Stimulated activated CD4-positive, alpha-beta T cell treated with anti-CD3 and anti-CD28 coated beads, Interleukin-4, amount 100 ng/mL, for 4 hours (primary cell): Measurements from ENCODE around the gene SVIL.
"Not testable (repeated sequence)": the region's sequence is repeated elsewhere in the genome, so short reads cannot be mapped to it uniquely, and the experiment has no call there.

Experiments used
- DNase-seq, 2 experiments: peaks; one replicate each; pipeline ENCODE4 v3.0.0-alpha.2; 2020

SVIL gene

DNA sequence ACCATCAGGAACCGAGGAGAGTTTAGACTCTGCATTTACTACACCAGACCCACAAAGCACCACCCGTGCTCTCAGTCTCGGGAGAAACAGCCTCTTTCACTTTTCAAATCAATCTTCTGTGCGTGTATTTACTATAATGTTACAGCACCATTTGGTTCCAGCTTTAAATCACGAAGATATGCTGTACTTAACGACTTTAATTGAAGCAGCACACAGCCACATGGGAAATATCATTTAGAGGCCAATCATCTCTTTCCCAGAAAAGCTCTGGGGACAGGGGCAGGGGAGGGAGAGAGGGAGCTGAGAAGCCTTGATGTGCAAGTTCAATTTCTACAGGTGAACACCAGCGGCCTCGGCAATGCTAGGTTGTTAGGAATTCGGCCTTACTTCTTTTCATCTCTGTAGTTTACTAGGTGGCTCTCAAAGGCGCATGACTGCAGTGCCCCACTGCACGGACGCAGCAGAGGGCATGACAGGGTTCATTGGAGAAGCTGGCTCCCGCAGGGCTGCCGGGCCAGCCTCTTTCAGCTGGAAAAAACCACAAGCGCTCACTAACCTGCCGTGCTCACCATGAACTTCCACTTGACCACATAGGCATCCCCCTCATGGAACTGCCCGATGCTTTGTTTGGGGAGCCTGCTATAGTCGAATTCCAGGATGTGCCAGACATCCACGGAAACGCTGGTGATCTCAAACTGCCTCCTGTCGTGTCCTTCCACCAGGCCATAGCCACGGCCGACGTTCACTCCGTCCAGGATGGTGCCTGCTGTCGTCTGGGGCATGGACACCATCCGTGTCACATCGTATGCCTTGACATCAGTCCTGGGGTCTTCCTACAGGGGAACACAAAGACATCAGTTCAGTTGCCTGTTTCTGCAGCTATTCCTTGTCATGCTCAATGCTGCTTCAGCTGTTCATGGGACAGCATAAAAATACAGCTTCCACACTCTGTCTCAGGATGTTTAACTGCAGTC is 154.5 kb downstream of the SVIL start:
- DNase-seq: no peak

GRCh38 chr10:29479081-29479925 is 155.5 kb downstream of the SVIL start:
- DNase-seq: no peak

- no peak for DNase-seq
Measured at GRCh38 chr10:29473406-29474100, 161.2 kb downstream of the SVIL start.

GRCh38 chr10:29473087-29473356 is 161.7 kb downstream of the SVIL start:
- DNase-seq: no peak

- DNase-seq: no peak
Measured at GRCh38 chr10:29472301-29473086, 162.3 kb downstream of the SVIL start.

- no peak for DNase-seq
Measured at GRCh38 chr10:29471544-29471859, 163.3 kb downstream of the SVIL start.

DNA sequence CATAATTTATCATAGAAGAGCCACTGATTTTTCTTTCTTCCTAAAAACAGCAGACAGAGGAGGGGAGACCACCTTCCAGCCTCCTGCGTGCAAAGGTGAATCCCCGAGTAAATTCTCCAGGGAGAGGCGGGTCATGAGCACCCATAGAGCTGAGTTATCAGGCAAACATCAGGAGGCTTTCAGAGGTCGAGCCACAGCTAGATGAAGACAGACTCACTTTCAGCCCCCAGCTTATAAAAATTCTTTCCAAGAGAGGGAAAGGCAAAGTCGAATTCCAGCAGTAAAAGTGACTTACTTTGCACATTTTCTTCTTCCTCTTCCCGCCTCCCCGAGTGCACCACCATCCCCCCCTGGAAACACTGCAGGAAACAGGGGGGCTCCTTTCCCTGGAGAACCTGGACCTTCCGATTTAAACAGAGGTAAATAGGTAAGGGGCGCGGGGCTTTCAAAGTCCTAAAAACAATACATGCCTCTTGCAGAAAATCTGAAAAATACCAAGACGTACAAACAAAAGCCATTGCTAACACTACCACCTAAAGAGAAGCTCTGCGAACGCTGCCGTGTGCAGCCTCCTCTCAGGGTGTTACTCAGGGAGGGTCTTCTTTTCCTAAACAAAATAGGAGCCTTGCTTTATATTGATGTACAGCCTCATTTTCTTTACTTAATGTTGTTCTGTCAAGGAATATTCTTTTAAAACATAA is 163.8 kb downstream of the SVIL start:
- DNase-seq: no peak

- DNase-seq: peak in 1 of 2 experiments; percentile 6
Measured at GRCh38 chr10:29470355-29470705, 164.4 kb downstream of the SVIL start.

DNA sequence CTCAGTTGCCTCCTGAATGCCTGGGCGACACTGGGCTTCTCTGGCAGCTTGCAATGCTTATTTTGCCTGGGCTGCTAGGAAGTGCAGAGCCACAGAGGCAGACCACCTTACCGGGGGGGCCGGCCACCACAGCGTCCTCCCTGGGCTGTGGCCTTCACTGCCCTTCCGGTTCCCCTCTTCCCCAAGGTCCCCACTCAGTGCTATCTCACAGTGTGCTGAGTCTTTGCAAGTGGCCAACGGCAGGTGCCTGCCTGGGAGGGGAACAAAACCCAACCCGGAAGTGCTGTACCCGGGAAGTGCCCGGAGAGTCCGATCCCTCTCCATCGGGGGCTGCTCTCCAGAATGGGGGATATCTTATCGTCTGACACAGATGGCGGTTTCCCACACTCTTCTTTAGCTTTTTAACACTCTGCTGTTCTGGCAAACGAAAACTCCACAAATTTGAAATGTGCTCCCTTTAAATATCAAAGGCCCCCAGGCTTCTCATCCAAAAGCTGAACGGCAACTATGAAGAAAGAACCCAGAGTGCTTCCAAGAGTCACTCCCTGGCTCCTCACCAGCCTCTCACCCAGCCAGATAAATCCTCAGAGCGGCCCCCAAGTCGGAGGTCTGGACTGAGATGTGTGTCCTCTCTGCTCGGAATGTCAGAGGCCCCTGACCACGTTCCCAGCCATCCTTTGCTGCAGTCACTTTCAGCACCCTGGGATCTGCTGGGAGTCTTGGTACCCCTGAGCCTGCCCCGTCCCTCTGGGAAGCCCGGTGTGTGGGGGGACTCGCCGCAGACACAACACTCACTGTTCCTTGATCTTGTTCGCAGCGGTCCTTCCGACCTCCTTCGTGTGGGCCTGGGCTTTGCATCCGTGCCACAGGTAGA is 165.1 kb downstream of the SVIL start:
- DNase-seq: no peak

GRCh38 chr10:29465384-29465783 is 169.4 kb downstream of the SVIL start:
- DNase-seq: no peak

GRCh38 chr10:29464671-29465171 is 170.1 kb downstream of the SVIL start:
- not testable (repeated sequence) for DNase-seq

- no peak for DNase-seq
Measured at GRCh38 chr10:29461042-29461441, 173.7 kb downstream of the SVIL start.

GRCh38 chr10:29458190-29458589 is 176.6 kb downstream of the SVIL start:
- not testable (repeated sequence) for DNase-seq

DNA sequence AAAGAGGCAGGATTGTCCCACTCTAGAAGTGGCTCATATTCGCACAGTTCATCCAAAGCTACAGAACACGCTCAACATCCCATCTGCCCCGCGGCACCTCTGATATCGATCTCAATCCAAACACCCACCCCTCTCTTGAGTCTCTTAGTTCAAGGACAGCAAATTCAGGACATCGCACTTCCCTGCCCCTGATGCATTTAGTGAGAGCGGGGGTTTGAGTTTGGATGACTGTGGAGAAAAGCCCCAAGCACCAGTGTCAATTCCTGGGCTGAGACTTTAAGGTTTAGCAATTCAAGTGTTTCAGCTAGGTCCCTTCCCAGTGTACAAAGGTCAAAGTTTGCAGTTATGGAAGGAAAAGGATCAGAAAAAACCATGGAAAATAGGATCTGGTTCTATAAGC is 179.7 kb downstream of the SVIL start:
- no peak for DNase-seq

DNA sequence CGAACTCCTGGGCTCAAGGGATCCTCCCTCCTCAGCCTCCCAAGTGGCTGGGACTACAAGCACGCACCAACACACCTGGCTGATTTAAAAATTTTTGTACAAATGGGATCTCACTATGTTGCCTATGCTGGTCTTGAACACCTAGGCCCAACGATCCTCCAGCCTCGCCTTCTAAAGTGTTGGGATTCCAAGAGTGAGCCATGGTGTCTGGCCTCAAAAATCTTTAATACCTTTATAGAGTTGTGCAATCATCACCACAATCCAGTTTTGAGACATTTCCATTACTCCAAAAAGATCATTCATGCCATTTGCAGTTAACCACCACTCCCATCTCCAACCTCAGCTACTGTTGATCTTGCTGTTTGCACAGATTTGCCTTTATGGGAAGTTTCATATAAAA is 180.5 kb downstream of the SVIL start:
- no peak for DNase-seq

- no peak for DNase-seq
Measured at GRCh38 chr10:29452546-29452945, 182.2 kb downstream of the SVIL start.

GRCh38 chr10:29451946-29452345 is 182.8 kb downstream of the SVIL start:
- DNase-seq: no peak

GRCh38 chr10:29450405-29450804 is 184.4 kb downstream of the SVIL start:
- DNase-seq: no peak

GRCh38 chr10:29448756-29449592 is 185.8 kb downstream of the SVIL start:
- peak; percentile 50 to 79 for DNase-seq

- no peak for DNase-seq
Measured at GRCh38 chr10:29448125-29448524, 186.6 kb downstream of the SVIL start.
